RPMI7951 (cell line): ENCODE data around the gene GPAM. TPM values are rescaled to one million over a fixed set of nuclear protein-coding genes. Genes with fewer than 3 reads are reported as not detected.

Experiments used
- DNase-seq: peaks from one replicate; pipeline ENCODE4 v3.0.0-alpha.2; 2012; ENCODE audit warnings: low read depth
- total RNA-seq: library from RNA; depleted of rRNA; stranded (reverse); fragments of >200 nt; shearing (Covaris generic); gene quantifications from 2 replicates; pipeline ENCODE4 v1.2.3, GENCODE V29; 2014

GPAM gene
- total RNA-seq, 1 experiment from 2014 or later = 14.5 TPM

GRCh38 chr10:112184379-112184778, 814 bp upstream of the GPAM start:
- DNase-seq = no peak

- no peak for DNase-seq
Observed at GRCh38 chr10:112184052-112184371, 447 bp upstream of the GPAM start.

- no peak for DNase-seq
Observed at GRCh38 chr10:112182784-112183328, 709 bp downstream of the GPAM start.

- no peak for DNase-seq
Observed at GRCh38 chr10:112177247-112177646, 6.3 kb downstream of the GPAM start.

- DNase-seq = no peak
Observed at GRCh38 chr10:112176543-112176942, 7.0 kb downstream of the GPAM start.

GRCh38 chr10:112175409-112175808, 8.2 kb downstream of the GPAM start:
- DNase-seq = no peak

- DNase-seq = no peak
Observed at GRCh38 chr10:112173206-112173605, 10.4 kb downstream of the GPAM start.

- DNase-seq = no peak
Observed at GRCh38 chr10:112168733-112169132, 14.8 kb downstream of the GPAM start.

GRCh38 chr10:112166800-112167199, 16.8 kb downstream of the GPAM start:
- no peak for DNase-seq

GRCh38 chr10:112161757-112162518, 21.6 kb downstream of the GPAM start:
- DNase-seq = no peak

GRCh38 chr10:112160834-112161233, 22.7 kb downstream of the GPAM start:
- DNase-seq = no peak

GRCh38 chr10:112159469-112159868, 24.1 kb downstream of the GPAM start:
- no peak for DNase-seq

- no peak for DNase-seq
Observed at GRCh38 chr10:112151524-112152039, 32.0 kb downstream of the GPAM start.

- DNase-seq = no peak
Observed at GRCh38 chr10:112148331-112148730, 35.2 kb downstream of the GPAM start.

- no peak for DNase-seq
Observed at GRCh38 chr10:112146799-112147198, 36.8 kb downstream of the GPAM start.

- DNase-seq = no peak
Observed at GRCh38 chr10:112145263-112145662, 38.3 kb downstream of the GPAM start.

GRCh38 chr10:112143420-112143819, 40.1 kb downstream of the GPAM start:
- no peak for DNase-seq

GRCh38 chr10:112141292-112141691, 42.3 kb downstream of the GPAM start:
- no peak for DNase-seq

GRCh38 chr10:112140110-112140970, 43.2 kb downstream of the GPAM start:
- DNase-seq = peak; percentile 62

GRCh38 chr10:112139176-112139575, 44.4 kb downstream of the GPAM start:
- DNase-seq = no peak

- peak; percentile 43 for DNase-seq
Observed at GRCh38 chr10:112137154-112137987, 46.2 kb downstream of the GPAM start.
